DND-41 (cell line): Measurements from ENCODE around the gene CDH19.

Source experiments
- ATAC-seq: fragments of 200-7000 bp; cut with Tn5 transposase; 3 replicates; pipeline ENCODE4 v1.9.1; 2021; ENCODE audit warnings: low read depth; ENCODE audit not compliant: insufficient read depth
- DNase-seq: peaks from one replicate; pipeline ENCODE4 v3.0.0-alpha.2; 2020
- H2AFZ ChIP-seq: 2 replicates; pipeline ENCODE4 v1.6.0; 2012; ENCODE audit warnings: low read depth, low read length
- H3K27ac ChIP-seq: 2 replicates; pipeline ENCODE4 v1.5.1; 2012; ENCODE audit warnings: low read length, inconsistent platforms
- H3K27me3 ChIP-seq: fragments of 200-600 bp; sonication (generic); 2 replicates; pipeline ENCODE4 v1.6.0; 2012; ENCODE audit warnings: low read length, mild to moderate bottlenecking, inconsistent platforms; ENCODE audit not compliant: insufficient read depth, poor library complexity
- H3K36me3 ChIP-seq: 2 replicates; pipeline ENCODE4 v1.5.1; 2012; ENCODE audit warnings: low read length, inconsistent platforms; ENCODE audit not compliant: insufficient read depth
- H3K4me1 ChIP-seq: 2 replicates; pipeline ENCODE4 v1.5.1; 2012; ENCODE audit warnings: mild to moderate bottlenecking, low read length; ENCODE audit not compliant: insufficient read depth
- H3K4me2 ChIP-seq: 2 replicates; pipeline ENCODE4 v1.6.0; 2012; ENCODE audit warnings: mild to moderate bottlenecking, moderate library complexity, low read length, inconsistent platforms; ENCODE audit not compliant: insufficient read depth
- H3K4me3 ChIP-seq, 2 experiments: fragments of 200-600 bp in 1 of 2; shearing (Covaris generic) in 1 of 2; 2 replicates each; pipeline ENCODE4 v1.5.1; 2012 to 2016; ENCODE audit warnings: inconsistent platforms in 2 of 2, low read length in 2 of 2, mild to moderate bottlenecking in 2 of 2, low read depth in 1 of 2, moderate library complexity in 1 of 2
- H3K79me2 ChIP-seq: 2 replicates; pipeline ENCODE4 v1.6.0; 2012; ENCODE audit warnings: low read length, inconsistent platforms; ENCODE audit not compliant: insufficient read depth
- H3K9ac ChIP-seq: 2 replicates; pipeline ENCODE4 v1.6.0; 2012; ENCODE audit warnings: low read depth, mild to moderate bottlenecking, inconsistent platforms, low read length, moderate library complexity
- H3K9me3 ChIP-seq: 2 replicates; pipeline ENCODE4 v1.5.1; 2012; ENCODE audit warnings: low read length, moderate library complexity, mild to moderate bottlenecking, inconsistent platforms; ENCODE audit not compliant: insufficient read depth, severe bottlenecking
- H4K20me1 ChIP-seq: 2 replicates; pipeline ENCODE4 v1.6.0; 2012; ENCODE audit warnings: low read length; ENCODE audit not compliant: insufficient read depth
- EZH2 ChIP-seq: IDR thresholded peaks from 3 replicates; pipeline ENCODE4 v1.6.1; 2012; ENCODE audit warnings: borderline replicate concordance, low read depth, mild to moderate bottlenecking, moderate library complexity, low read length, inconsistent platforms; ENCODE audit not compliant: severe bottlenecking
- TF ChIP-seq, protein P1 (sequence below): IDR thresholded peaks from 2 replicates; pipeline ENCODE4 v1.5.1; 2012; ENCODE audit warnings: borderline replicate concordance, low read length, moderate library complexity, mild to moderate bottlenecking; ENCODE audit not compliant: poor library complexity, severe bottlenecking; ENCODE audit errors: extremely low read depth

CDH19 gene

DNA sequence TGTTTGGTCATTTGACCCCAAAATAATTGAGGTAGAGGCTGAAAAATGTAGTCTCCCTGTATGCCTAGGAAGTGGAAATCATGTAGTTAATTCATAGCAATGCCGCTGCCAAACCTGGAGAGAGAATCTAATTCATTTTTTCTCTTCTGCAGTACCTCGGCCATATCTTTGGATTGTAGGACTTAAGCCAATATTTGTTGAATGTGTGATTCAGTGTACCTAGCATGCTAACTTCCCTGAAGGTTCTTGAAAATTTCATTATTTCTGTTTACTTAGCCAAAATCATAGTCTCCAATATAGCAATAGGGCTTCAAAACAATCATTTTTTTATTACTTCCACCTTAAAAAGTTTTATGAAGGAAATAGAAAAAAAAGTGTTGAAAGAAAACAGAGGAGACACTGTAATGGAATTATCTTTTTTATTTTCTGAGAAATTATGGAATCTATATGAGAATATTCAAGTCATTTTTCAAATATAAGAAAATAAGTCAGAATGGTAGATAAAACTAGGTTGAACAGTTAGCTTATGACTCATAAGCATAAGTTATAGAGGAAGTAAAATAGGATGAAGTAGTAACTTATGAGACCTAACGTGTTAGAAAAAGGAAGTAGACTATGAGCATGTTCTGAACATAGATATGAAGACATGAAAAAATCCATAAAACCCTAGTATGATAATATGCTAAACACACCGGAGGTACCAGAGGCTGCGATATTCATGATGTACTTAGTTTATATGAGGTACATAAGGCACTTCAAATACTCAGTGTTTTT lies 35.2 kb upstream of the CDH19 start:
- Histone ChIP-seq H3K36me3 (no peaks in the 10 kb centered on the region), H2AFZ (no peak overlapping the region), H3K4me1 (no peaks in the 10 kb centered on the region), H3K4me2 (no peak overlapping the region), H4K20me1 (no peaks in the 10 kb centered on the region), H3K27me3 (no peaks in the 10 kb centered on the region), H3K79me2 (no peaks in the 10 kb centered on the region), H3K9ac (no peak overlapping the region), H3K27ac (no peak overlapping the region), H3K4me3 (no peak overlapping the region), H3K9me3 (no peaks in the 10 kb centered on the region)
- ATAC-seq (no peak), DNase-seq (no peak)
- TF ChIP-seq, protein P1, sequence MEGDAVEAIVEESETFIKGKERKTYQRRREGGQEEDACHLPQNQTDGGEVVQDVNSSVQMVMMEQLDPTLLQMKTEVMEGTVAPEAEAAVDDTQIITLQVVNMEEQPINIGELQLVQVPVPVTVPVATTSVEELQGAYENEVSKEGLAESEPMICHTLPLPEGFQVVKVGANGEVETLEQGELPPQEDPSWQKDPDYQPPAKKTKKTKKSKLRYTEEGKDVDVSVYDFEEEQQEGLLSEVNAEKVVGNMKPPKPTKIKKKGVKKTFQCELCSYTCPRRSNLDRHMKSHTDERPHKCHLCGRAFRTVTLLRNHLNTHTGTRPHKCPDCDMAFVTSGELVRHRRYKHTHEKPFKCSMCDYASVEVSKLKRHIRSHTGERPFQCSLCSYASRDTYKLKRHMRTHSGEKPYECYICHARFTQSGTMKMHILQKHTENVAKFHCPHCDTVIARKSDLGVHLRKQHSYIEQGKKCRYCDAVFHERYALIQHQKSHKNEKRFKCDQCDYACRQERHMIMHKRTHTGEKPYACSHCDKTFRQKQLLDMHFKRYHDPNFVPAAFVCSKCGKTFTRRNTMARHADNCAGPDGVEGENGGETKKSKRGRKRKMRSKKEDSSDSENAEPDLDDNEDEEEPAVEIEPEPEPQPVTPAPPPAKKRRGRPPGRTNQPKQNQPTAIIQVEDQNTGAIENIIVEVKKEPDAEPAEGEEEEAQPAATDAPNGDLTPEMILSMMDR, result no peak
- TF ChIP-seq EZH2, result no peak

GRCh38 chr18:66635342-66635741 lies 31.5 kb upstream of the CDH19 start:
- DNase-seq, result no peak
- no peak overlapping the region for H3K9ac ChIP-seq
- H2AFZ ChIP-seq, result no peak overlapping the region
- TF ChIP-seq, protein P1, result no peak
- TF ChIP-seq EZH2, result no peak
- H3K36me3 ChIP-seq, result no peaks in the 10 kb centered on the region
- H3K4me1 ChIP-seq, result no peaks in the 10 kb centered on the region
- no peak for ATAC-seq
- H3K27ac ChIP-seq, result no peak overlapping the region
- H3K27me3 ChIP-seq, result no peaks in the 10 kb centered on the region
- H3K9me3 ChIP-seq, result no peaks in the 10 kb centered on the region
- H3K4me3 ChIP-seq, result no peak overlapping the region
- no peak overlapping the region for H3K4me2 ChIP-seq
- H3K79me2 ChIP-seq, result no peaks in the 10 kb centered on the region
- H4K20me1 ChIP-seq, result no peaks in the 10 kb centered on the region

DNA sequence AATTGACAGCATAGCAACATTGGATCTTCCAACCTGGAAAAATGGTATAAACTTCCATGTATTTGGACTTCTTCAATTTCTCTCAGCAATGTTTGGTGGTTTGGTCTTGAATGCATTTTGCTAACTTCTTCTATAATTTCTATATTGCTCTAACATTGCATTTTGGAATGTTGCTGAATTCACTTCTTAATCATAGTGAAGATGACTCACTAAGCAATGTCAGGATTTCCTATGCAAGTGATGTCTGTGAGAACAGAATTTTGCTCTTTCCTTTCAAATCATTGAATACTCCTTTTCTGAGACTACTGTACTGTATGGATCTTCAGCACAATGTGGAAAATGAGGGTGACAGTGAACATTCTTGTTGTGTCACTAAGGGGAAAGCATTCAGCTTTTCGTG lies 28.9 kb upstream of the CDH19 start:
- ATAC-seq (no peak), DNase-seq (no peak)
- Histone ChIP-seq H3K36me3 (no peaks in the 10 kb centered on the region), H3K4me3 (no peak overlapping the region), H3K4me2 (no peak overlapping the region), H3K27ac (no peak overlapping the region), H3K4me1 (no peaks in the 10 kb centered on the region), H3K9me3 (no peaks in the 10 kb centered on the region), H3K27me3 (no peaks in the 10 kb centered on the region), H3K79me2 (no peaks in the 10 kb centered on the region), H2AFZ (no peak overlapping the region), H4K20me1 (no peaks in the 10 kb centered on the region), H3K9ac (no peak overlapping the region)
- no peak for TF ChIP-seq EZH2
- TF ChIP-seq, protein P1, result no peak

DNA sequence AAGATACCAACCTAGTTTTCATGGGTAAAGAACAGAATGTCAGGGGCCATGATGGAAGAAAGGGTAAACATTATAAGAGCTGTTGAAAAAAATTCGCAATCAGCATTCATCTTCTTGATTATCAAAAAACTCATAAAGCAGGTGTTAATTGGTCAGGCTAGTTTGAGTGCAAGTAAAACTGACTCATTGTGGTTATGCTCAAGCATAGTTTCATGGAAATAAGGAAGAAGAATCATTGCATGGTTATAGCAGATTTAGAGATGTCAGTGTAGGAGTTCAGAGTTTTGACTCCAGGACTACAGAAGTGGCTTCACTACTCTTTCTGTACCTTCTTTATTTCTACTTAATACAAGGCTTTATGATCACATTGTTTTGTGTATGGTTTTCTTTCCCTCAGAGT lies 26.9 kb upstream of the CDH19 start:
- Histone ChIP-seq H3K4me3 (no peak overlapping the region), H3K9me3 (no peaks in the 10 kb centered on the region), H3K27ac (no peak overlapping the region), H3K4me1 (no peaks in the 10 kb centered on the region), H2AFZ (no peak overlapping the region), H4K20me1 (no peaks in the 10 kb centered on the region), H3K27me3 (no peaks in the 10 kb centered on the region), H3K9ac (no peak overlapping the region), H3K79me2 (no peaks in the 10 kb centered on the region), H3K36me3 (no peaks in the 10 kb centered on the region), H3K4me2 (no peak overlapping the region)
- TF ChIP-seq, protein P1, result no peak
- no peak for TF ChIP-seq EZH2
- DNase-seq (no peak), ATAC-seq (no peak)
